ENCODE data around the gene IL1R2. TPM values are rescaled to one million over a fixed set of nuclear protein-coding genes. Genes with fewer than 3 reads are reported as not detected.

The IL1R2 gene
- total and polyA plus RNA-seq, 2 of the 8 experiments (the other 6 are each of a cell fraction or from before 2014, with no cell fraction given), result 0.06 TPM; not detected in 1

- Histone ChIP-seq H2BK5ac (ENCODE audit: low read depth, low read length) (no peak overlapping the region), H3K27me3 (replicated peaks in 1 of 4; ENCODE audit: control insufficient read depth in 3 of 4, extremely low read depth in 1 of 4, insufficient read depth in 3 of 4, low read length in 3 of 4) (no peaks in the 10 kb centered on the region), H2BK120ac (replicated peaks; ENCODE audit: low read depth, low read length) (no peak overlapping the region), H3K4me2 (ENCODE audit: insufficient read depth in 1 of 2, low read depth in 2 of 2, low read length in 2 of 2) (no peak overlapping the region), H4K20me1 (replicated peaks in 1 of 2; ENCODE audit: control insufficient read depth in 1 of 2, insufficient read depth in 2 of 2, low read length in 2 of 2) (no peaks in the 10 kb centered on the region), H3K36me3 (ENCODE audit: control insufficient read depth in 2 of 4, insufficient read depth in 4 of 4, low read length in 3 of 4) (no peaks in the 10 kb centered on the region), H3K4ac (replicated peaks; ENCODE audit: insufficient read length, low read depth, low read length) (no peak overlapping the region), H2BK20ac (ENCODE audit: low read length) (no peak overlapping the region), H4K91ac (replicated peaks; ENCODE audit: insufficient read length, low read length) (no peak overlapping the region), H3K14ac (ENCODE audit: insufficient read length) (no peak overlapping the region), H3K4me1 (replicated peaks in 1 of 4; ENCODE audit: control insufficient read depth in 3 of 4, insufficient read depth in 4 of 4, low read length in 3 of 4) (no peaks in the 10 kb centered on the region), H2AK5ac (ENCODE audit: low read depth, low read length) (no peak overlapping the region), H3K23me2 (ENCODE audit: low read depth, low read length) (no peaks in the 10 kb centered on the region), H3K79me1 (ENCODE audit: low read depth, low read length) (no peaks in the 10 kb centered on the region), H3K9me3 (ENCODE audit: insufficient read depth in 2 of 2, low read depth in 1 of 2, low read length in 1 of 2) (no peaks in the 10 kb centered on the region), H3K23ac (ENCODE audit: insufficient read length) (no peak overlapping the region), H4K8ac (ENCODE audit: extremely low read depth, insufficient read depth, low read length) (no peak overlapping the region), H3K18ac (ENCODE audit: extremely low read depth, low read length) (no peak overlapping the region), H2BK15ac (ENCODE audit: low read length) (no peak overlapping the region), H3K9ac (replicated peaks in 1 of 4; ENCODE audit: extremely low read depth in 1 of 4, low read depth in 3 of 4, low read length in 3 of 4) (no peak overlapping the region), H2AFZ (ENCODE audit: low read length) (0 out of 2 replicates have a peak overlapping the region, but pooled peaks have one; percentile 58), H3K27ac (ENCODE audit: low read depth, low read length) (no peak overlapping the region), H2BK12ac (ENCODE audit: low read depth, low read length) (no peak overlapping the region), H4K5ac (ENCODE audit: insufficient read length, low read depth, low read length) (no peak overlapping the region), H3K4me3 (ENCODE audit: extremely low read depth in 1 of 4, insufficient read depth in 2 of 4, low read depth in 3 of 4, low read length in 4 of 4) (no peak overlapping the region), H3K56ac (replicated peaks; ENCODE audit: insufficient read length, low read depth, low read length) (no peak overlapping the region), H3K79me2 (ENCODE audit: control insufficient read depth in 1 of 2, insufficient read depth in 2 of 2, low read length in 2 of 2) (no peaks in the 10 kb centered on the region)
- 91% methylated on average over 7 of the region's 7 CpGs; no CpG with 5 or more reads in 1 of the 2 experiments for WGBS, 2 experiments (ENCODE audit: extremely low coverage in 1 of 2, insufficient coverage in 1 of 2, insufficient read length in 1 of 2, insufficient replicate concordance in 2 of 2, low coverage in 1 of 2, low lambda C conversion rate in 2 of 2, missing lambda C conversion rate in 1 of 2)
- FAIRE-seq, result no peak
- ChIA-PET POLR2A (ENCODE audit: partially characterized antibody) (no interaction called here), CTCF (ENCODE audit: partially characterized antibody) (interaction anchor here (0.9 to 2.4 kb wide), 5 partner anchors 31 to 189 kb away, joined by 3 to 9 read pairs (median 7); no protein-coding TSS in a partner anchor)
- no peak for DNase-seq (ENCODE audit: low read depth in 1 of 2, low spot score in 2 of 2)
- TF ChIP-seq ZNF274 (IDR thresholded peaks at IDR 0.05; ENCODE audit: borderline replicate concordance, extremely low read depth, low read length), result no peak
- no peak for TF ChIP-seq MAX (IDR thresholded peaks at IDR 0.05)
- no peak for TF ChIP-seq ATF2 (IDR thresholded peaks at IDR 0.05; ENCODE audit: low read length)
- no peak for TF ChIP-seq CREB1 (IDR thresholded peaks at IDR 0.05)
- no peak for TF ChIP-seq KDM5A (IDR thresholded peaks at IDR 0.05; ENCODE audit: low read length)
- no peak for TF ChIP-seq TAF1 (IDR thresholded peaks at IDR 0.05; ENCODE audit: low read depth, low read length)
- no peak for TF ChIP-seq SIX5 (IDR thresholded peaks at IDR 0.05; ENCODE audit: low read depth, low read length)
- no peak for TF ChIP-seq SP4 (IDR thresholded peaks at IDR 0.05; ENCODE audit: low read length)
- no peak for TF ChIP-seq GTF2F1 (IDR thresholded peaks at IDR 0.05; ENCODE audit: borderline replicate concordance, low read depth, low read length)
- TF ChIP-seq, protein P1, sequence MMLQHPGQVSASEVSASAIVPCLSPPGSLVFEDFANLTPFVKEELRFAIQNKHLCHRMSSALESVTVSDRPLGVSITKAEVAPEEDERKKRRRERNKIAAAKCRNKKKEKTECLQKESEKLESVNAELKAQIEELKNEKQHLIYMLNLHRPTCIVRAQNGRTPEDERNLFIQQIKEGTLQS (IDR thresholded peaks at IDR 0.05; ENCODE audit: insufficient read depth, low read depth, low read length), result no peak
- no peak for TF ChIP-seq CTBP2 (IDR thresholded peaks at IDR 0.05; ENCODE audit: borderline replicate concordance, insufficient read depth, insufficient read length, low read length)
- TF ChIP-seq TCF12 (IDR thresholded peaks at IDR 0.05; ENCODE audit: low read depth, low read length), result no peak
Observed at GRCh38 chr2:102050854-102051391, 59.2 kb downstream of the IL1R2 start.
